ENCODE measurements around the gene PPP2R2D. TPM values are rescaled to one million over a fixed set of nuclear protein-coding genes. Genes with fewer than 3 reads are reported as not detected.

Gene PPP2R2D
- total RNA-seq (10 to 100 TPM; 32.6 to 32.9 TPM), total RNA-seq (35.5 to 224 (median 66.1) reads per million in 172 experiments)
- polyA plus RNA-seq (2013, experiment 1 of 2), result 34.1 TPM
- polyA plus RNA-seq (2013, experiment 2 of 2), result 41.6 TPM

DNA sequence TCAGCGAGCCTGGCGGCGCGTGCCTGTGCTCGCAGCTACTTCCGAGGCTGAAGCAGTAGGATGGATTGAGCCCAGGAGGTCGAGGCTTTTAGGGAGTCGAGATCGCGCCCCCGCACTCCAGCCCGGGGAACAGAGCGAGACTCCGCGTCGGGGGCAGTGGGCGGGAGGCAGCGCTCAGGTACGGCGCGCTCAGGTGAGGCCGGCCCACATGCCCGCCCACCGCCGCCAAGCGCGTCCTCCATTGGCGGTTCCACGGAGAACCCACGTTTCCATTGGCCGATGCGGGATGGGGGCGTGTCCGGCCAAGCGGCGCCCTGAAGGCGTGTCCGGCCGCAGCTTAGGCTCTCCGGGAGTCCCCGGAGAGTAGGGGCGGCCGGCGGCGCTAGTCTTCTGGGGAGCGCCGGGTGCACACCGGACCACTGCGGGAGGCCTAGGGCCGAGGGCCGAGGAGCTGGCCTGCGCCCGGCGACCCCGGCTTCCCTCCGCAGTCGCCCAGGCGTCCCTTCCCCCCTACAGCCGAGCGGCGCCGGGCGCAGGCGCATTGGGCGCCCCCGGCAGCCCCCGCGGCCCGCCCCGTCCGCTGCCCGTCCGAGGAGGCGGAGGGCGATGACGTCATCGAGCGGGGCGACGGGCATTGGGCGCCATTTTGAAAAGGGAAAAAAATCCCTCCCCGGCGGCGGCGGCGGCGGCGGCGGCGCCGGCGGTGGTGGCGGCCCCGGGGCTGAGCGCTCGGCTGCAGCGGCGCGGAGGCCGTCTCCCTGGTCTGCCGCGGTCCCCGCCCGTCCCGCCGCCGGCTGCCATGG, at the start of gene PPP2R2D:
PPP2R2D (plus strand) TSS at position 659 of the 803 bp plus-strand sequence; CDS start at position 800, 141 bp downstream.
- H3K27ac ChIP-seq (ENCODE audit: low read depth in 1 of 2, low read length in 2 of 2), result peak within 1 kb of the TSS; percentile 66 to 82
- DNase-seq (peak; percentile 89 to 98 (median 95)), ATAC-seq (ENCODE audit: poor library complexity) (peak; percentile 81)
- POLR2A ChIA-PET, result interaction anchor here (0.9 to 3.2 kb wide), 10 partner anchors 11 to 1599 kb away, joined by 3 to 19 read pairs (median 3); partner anchors contain the start of gene BNIP3
- H3K4me3 ChIP-seq (ENCODE audit: low read length), result peak within 1 kb of the TSS; percentile 73
- H3K9me3 Mint-ChIP-seq, result no peaks in the 10 kb centered on the region
- H3K4me1 Mint-ChIP-seq (ENCODE audit: low read depth), result peaks cover 61% of the 10 kb centered on the region
- peaks cover 2% of the 10 kb centered on the region for H3K36me3 ChIP-seq (ENCODE audit: insufficient read depth, low read length)
- TF ChIP-seq, protein P1, sequence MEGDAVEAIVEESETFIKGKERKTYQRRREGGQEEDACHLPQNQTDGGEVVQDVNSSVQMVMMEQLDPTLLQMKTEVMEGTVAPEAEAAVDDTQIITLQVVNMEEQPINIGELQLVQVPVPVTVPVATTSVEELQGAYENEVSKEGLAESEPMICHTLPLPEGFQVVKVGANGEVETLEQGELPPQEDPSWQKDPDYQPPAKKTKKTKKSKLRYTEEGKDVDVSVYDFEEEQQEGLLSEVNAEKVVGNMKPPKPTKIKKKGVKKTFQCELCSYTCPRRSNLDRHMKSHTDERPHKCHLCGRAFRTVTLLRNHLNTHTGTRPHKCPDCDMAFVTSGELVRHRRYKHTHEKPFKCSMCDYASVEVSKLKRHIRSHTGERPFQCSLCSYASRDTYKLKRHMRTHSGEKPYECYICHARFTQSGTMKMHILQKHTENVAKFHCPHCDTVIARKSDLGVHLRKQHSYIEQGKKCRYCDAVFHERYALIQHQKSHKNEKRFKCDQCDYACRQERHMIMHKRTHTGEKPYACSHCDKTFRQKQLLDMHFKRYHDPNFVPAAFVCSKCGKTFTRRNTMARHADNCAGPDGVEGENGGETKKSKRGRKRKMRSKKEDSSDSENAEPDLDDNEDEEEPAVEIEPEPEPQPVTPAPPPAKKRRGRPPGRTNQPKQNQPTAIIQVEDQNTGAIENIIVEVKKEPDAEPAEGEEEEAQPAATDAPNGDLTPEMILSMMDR (IDR thresholded peaks at IDR 0.05), result no peak
- intact Hi-C loops (cut with DNase I, micrococcal nuclease), result loop anchor here (1.0 to 5.0 kb wide), 5 partner anchors 72 to 637 kb away; partner anchors contain the start of genes INPP5A (in 1 of the 2) and LRRC27 (in 1 of the 2)
- H3K9me3 ChIP-seq (ENCODE audit: control insufficient read depth in 1 of 2, insufficient read depth in 1 of 2, low read length in 2 of 2), result no peaks in the 10 kb centered on the region
- H3K27me3 ChIP-seq (ENCODE audit: control insufficient read depth in 1 of 2, insufficient read depth in 2 of 2, low read length in 2 of 2), result no peaks in the 10 kb centered on the region
- peak within 1 kb of the TSS; percentile 96 for H3K27ac Mint-ChIP-seq
- peaks cover 65% of the 10 kb centered on the region for H3K4me1 ChIP-seq (ENCODE audit: insufficient read depth, low read length)
- H3K4me3 Mint-ChIP-seq, result peak within 1 kb of the TSS; percentile 97
- no peaks in the 10 kb centered on the region for H3K27me3 Mint-ChIP-seq
- H3K36me3 Mint-ChIP-seq (ENCODE audit: low read depth), result peaks cover 23% of the 10 kb centered on the region
- CTCF ChIA-PET, result interaction anchor here (0.7 to 1.1 kb wide), 3 partner anchors 43 to 122 kb away, joined by 3 read pairs; no protein-coding TSS in a partner anchor

DNA sequence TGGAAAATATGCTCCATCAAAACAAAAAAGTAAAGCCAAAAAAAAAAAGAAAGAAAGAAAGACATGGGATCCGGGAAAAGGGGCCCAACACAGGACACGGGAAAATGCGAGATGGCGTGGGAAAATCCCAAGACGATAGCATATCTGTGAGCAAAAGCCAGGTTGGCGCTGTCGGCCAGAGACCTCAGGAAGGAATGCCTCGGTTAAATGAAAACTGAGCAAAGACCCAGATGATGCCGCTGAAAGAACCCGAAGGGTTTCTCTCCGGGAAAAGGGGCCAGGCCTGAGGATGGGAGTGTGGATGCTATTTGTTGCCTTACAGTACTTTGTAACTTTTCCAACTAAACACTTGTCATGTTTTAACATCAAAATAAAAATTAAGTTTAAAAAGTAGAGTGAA, 49.5 kb upstream of the PPP2R2D start:
- H3K27me3 Mint-ChIP-seq, result peaks cover 8% of the 10 kb centered on the region
- ATAC-seq (ENCODE audit: poor library complexity), result no peak
- DNase-seq, result no peak
- Histone ChIP-seq H3K27ac (ENCODE audit: low read depth in 1 of 2, low read length in 2 of 2) (no peak overlapping the region), H3K4me3 (ENCODE audit: low read length) (no peak overlapping the region), H3K4me1 (ENCODE audit: insufficient read depth, low read length) (no peaks in the 10 kb centered on the region), H3K27me3 (ENCODE audit: control insufficient read depth in 1 of 2, insufficient read depth in 2 of 2, low read length in 2 of 2) (peaks cover 0 to 2% of the 10 kb centered on the region in 2 experiments), H3K36me3 (ENCODE audit: insufficient read depth, low read length) (no peaks in the 10 kb centered on the region), H3K9me3 (ENCODE audit: control insufficient read depth in 1 of 2, insufficient read depth in 1 of 2, low read length in 2 of 2) (peaks cover 0 to 23% of the 10 kb centered on the region in 2 experiments)
- intact Hi-C loops (cut with DNase I, micrococcal nuclease), result no loop called here
- no peaks in the 10 kb centered on the region for H3K9me3 Mint-ChIP-seq
- ChIA-PET POLR2A (no interaction called here), CTCF (no interaction called here)
- no peaks in the 10 kb centered on the region for H3K36me3 Mint-ChIP-seq (ENCODE audit: low read depth)
- no peak overlapping the region for H3K27ac Mint-ChIP-seq
- H3K4me3 Mint-ChIP-seq, result no peak overlapping the region
- no peaks in the 10 kb centered on the region for H3K4me1 Mint-ChIP-seq (ENCODE audit: low read depth)
- TF ChIP-seq, protein P1 (IDR thresholded peaks at IDR 0.05), result no peak

DNA sequence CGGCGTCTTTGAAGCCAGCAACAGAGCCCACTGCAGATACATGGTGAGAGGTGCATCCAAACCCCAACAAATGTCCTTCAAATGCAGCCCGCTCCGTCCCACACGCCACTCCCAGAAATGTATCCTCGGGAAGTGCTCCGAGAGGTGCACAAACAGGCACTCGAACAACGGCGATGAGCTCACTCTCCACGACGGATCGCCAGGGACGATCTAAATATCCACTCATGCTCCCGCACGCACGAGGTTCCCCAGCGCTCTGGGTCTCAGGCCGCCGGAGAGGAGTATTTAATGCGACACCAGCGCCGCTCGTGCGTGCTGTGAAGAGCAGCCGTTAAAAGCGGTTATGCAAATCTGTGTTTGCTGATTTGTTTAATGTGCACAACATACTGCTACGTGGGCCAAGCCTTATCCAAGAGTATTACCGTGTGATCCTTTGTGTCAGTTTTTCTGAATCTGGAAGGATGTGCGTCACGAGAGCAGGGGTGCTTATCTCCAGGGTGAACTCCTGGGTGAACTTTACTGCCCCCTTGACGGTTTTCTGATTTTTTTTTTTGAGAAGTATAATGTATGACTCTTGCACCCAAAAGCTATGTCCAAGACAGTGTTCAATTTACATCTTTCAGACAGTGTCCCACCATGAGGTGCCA, 48.5 kb upstream of the PPP2R2D start:
- H3K27ac ChIP-seq (ENCODE audit: low read depth in 1 of 2, low read length in 2 of 2), result no peak overlapping the region
- H3K9me3 ChIP-seq (ENCODE audit: control insufficient read depth in 1 of 2, insufficient read depth in 1 of 2, low read length in 2 of 2), result peaks cover 0 to 23% of the 10 kb centered on the region in 2 experiments
- intact Hi-C loops (cut with DNase I, micrococcal nuclease), result no loop called here
- H3K4me1 Mint-ChIP-seq (ENCODE audit: low read depth), result no peaks in the 10 kb centered on the region
- H3K36me3 ChIP-seq (ENCODE audit: insufficient read depth, low read length), result no peaks in the 10 kb centered on the region
- no peak overlapping the region for H3K27ac Mint-ChIP-seq
- ATAC-seq (ENCODE audit: poor library complexity), result no peak
- no peaks in the 10 kb centered on the region for H3K36me3 Mint-ChIP-seq (ENCODE audit: low read depth)
- no peak overlapping the region for H3K4me3 ChIP-seq (ENCODE audit: low read length)
- no peak overlapping the region for H3K4me3 Mint-ChIP-seq
- POLR2A ChIA-PET, result no interaction called here
- peaks cover 0 to 2% of the 10 kb centered on the region in 2 experiments for H3K27me3 ChIP-seq (ENCODE audit: control insufficient read depth in 1 of 2, insufficient read depth in 2 of 2, low read length in 2 of 2)
- H3K9me3 Mint-ChIP-seq, result no peaks in the 10 kb centered on the region
- TF ChIP-seq, protein P1 (IDR thresholded peaks at IDR 0.05), result no peak
- no peak for DNase-seq
- no peaks in the 10 kb centered on the region for H3K4me1 ChIP-seq (ENCODE audit: insufficient read depth, low read length)
- H3K27me3 Mint-ChIP-seq, result peaks cover 8% of the 10 kb centered on the region
- CTCF ChIA-PET, result no interaction called here

All from CD4-positive, alpha-beta T cell (primary cell).